Putamen (tissue), 1 donor: ENCODE results near the gene FBXW12.

Source experiments
- DNase-seq: peaks from one replicate; pipeline ENCODE4 v3.0.0-alpha.2; 2016; ENCODE audit warnings: low spot score

Gene FBXW12

GRCh38 chr3:48422681-48423080, 50.7 kb downstream of the FBXW12 start:
- no peak for DNase-seq

- peak; percentile 64 for DNase-seq
Measured at GRCh38 chr3:48423241-48423882, 51.3 kb downstream of the FBXW12 start.

- no peak for DNase-seq
Measured at GRCh38 chr3:48423883-48424695, 52.1 kb downstream of the FBXW12 start.

GRCh38 chr3:48425281-48425812, 53.3 kb downstream of the FBXW12 start:
- peak; percentile 75 for DNase-seq

GRCh38 chr3:48426401-48426909, 54.4 kb downstream of the FBXW12 start:
- peak; percentile 96 for DNase-seq

DNA sequence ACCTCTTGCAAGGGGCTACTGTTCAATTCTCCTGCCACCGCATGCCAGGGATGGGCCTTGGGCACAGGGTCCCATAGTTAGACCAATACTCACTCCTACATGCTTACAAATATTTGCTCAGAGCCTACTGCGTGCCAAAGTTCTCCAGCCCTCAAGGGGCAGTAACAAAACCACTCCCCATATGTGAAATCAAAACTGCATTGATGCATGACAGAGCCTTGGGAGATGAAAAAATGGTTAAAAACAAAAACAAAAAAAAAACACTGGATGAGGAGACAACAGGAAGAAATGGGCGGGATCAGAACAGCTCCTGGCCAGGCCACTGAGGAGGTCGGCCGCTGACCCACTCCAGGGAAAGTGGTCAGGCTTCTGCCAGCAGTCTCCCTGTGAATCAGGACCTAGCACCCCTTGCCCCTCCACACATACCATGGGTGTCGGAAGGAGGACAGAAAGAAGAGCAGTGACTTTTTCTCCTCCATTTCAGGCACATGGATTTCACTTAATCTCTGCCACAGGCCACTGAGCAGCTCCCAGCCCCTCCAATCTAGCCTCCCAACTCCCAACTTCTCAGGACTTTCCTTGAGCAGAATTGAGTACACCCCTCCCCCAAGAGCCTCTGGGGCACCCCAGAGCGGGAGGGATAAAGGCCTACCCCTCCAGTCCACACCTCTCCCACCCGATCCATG, 55.1 kb downstream of the FBXW12 start:
- DNase-seq, result no peak

- no peak for DNase-seq
Measured at GRCh38 chr3:48427630-48427962, 55.6 kb downstream of the FBXW12 start.

- no peak for DNase-seq
Measured at GRCh38 chr3:48428088-48428571, 56.1 kb downstream of the FBXW12 start.

DNA sequence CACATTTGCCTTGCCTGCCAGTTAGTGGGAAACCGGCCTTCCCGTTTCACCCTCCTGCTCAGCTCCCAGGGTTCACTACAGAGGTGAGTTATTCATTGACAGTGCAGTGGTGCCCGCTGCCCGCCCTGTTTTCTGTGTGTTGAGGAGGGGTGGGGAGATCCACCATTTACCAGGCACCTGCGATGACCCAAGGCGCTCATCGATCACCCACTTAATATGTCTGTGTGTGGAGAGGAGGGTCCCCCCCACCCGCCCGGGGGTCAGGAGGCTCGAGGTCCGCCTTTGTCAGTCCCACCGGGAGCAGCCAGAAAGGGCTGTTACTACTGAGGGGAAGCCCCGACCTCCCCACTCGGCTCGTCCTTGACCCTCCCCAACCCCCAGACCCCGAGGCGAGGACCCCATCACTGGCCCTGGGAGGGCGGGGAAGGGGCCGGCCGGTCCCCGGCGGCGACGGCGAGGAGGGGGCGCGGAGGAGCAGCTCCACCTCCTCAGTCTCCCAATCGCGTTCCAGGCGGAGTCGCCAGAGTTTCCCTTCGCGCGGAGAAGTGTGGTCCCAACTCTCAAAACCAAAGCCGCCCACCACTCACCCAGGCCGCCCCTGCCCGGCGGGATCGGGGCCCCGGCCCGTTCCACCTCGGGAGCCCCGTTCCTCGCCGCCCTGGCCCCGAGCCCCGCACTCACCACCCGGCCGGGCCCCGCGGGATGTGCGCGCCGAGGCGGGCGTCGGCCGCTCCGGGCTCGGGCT, 56.7 kb downstream of the FBXW12 start:
- peak; percentile 25 for DNase-seq

- DNase-seq, result peak; percentile 84
Measured at GRCh38 chr3:48429317-48429959, 57.4 kb downstream of the FBXW12 start.

- no peak for DNase-seq
Measured at GRCh38 chr3:48429960-48430707, 58.1 kb downstream of the FBXW12 start, which contains the start of gene PLXNB1. PLXNB1 (minus strand) TSS chr3:48430086; CDS start chr3:48424611, 5,475 bp downstream.

GRCh38 chr3:48430708-48431101, 58.7 kb downstream of the FBXW12 start:
- no peak for DNase-seq

- DNase-seq, result no peak
Measured at GRCh38 chr3:48431224-48432029, 59.4 kb downstream of the FBXW12 start.

GRCh38 chr3:48432411-48433371, 60.7 kb downstream of the FBXW12 start:
- no peak for DNase-seq

DNA sequence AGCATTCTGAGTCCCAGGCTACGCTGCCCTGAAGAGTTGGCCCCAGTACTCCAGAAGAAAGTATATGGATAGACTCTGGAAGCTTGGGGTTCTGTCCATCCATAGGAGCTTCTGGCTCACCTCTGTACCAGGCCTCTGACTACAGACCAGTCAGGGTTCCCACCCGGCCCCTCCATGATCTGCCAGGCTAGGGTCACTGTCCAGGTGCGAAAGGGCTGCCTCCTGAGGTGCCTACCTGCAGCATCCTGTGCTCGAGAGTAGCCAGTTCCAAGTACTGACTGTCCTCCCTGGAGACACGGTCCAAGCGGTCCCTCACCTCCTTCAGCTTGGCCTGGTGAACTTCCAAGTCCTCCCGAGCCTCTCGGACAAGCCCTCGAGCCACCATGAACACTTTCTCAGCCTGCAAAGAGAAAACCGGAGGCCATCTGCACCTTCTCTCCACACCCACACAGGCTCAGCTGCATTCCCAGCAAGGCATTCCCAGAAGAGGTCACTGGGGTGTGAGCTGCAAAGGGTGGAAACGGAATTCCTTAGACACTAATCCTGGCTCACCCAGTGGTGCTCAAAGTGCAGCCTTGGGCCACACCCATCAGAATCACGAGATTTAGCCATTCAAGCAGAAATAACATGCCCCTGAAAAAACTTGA, 61.6 kb downstream of the FBXW12 start:
- no peak for DNase-seq

GRCh38 chr3:48434591-48435222, 62.7 kb downstream of the FBXW12 start:
- no peak for DNase-seq

DNA sequence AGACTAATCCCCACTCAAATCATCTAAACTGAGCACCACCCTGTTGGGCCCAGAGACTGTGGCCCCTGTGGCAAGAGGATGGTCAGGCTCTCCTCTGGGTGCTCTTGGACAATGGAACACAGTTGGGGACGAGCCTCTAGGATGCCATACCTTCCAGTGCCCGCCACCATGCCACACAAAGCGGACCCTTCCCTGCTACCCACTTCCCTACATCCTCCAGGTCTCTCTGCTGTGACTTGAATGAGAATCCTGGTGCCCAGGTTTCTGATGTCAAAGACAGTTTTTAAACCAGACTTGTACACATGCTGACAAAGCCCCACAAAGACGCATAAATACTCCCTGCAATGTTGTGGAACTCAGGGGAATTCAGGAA, 63.2 kb downstream of the FBXW12 start:
- DNase-seq, result no peak
